HPDE6-E6E7 (cell line): ENCODE data around the gene SCARB1.

ENCODE experiments used
- DNase-seq: peaks from one replicate; pipeline ENCODE4 v3.0.0; 2011; ENCODE audit warnings: missing footprints; ENCODE audit errors: extremely low spot score

Gene SCARB1

DNA sequence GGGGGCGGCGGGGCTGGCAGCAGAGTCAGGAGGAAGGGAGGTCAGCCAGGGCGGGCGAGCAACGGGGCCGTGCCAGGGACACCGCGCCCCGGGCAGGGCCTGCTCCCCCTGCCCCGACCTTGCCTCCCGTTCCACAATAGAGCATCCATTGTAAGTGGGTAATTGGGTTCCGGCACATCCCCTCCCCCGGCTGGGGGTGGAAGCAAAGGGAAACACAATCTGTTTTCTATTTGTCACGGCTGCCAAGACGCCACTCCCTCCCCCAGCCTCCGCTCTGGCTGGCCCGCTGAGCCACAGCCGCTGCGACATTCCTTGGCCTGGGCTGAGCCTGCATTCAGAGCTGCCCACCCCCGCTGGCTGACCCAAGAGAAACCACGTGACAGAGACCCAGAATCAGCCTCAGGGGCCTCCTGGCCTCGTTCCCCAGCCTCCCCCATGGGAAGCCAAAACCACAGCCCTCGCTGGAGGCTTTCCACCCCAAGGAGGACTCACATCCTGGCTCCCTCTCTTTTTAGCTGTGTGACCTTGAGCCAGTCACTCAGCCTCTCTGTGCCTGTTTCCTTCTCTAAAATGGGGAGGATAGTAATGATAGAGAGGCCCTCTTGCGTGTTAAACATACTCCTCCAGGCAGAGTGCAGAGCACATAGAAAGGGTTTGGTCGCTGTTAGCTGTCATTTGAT is 117.6 kb downstream of the SCARB1 start:
- peak; percentile 69 for DNase-seq

DNA sequence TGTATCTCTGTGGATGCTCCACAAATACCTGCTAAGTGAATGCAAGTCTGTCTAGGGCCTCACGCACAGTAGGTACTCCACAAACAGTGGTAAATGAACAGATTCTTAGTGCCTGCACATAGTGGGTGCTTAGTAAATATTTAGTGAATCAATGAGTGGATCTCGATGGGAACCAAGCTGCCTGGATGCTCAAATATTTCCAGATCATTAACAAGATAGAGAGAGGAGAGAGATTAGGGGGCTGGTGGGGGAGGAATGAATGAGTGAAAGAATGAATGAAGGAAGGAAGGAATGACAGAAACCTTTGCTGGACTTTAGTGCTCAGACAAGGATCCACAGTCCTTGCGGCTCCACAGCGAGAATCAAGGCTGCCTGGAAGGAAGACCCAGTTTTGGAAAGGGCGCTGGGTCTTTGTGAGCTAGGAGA is 118.2 kb downstream of the SCARB1 start:
- DNase-seq = no peak

DNA sequence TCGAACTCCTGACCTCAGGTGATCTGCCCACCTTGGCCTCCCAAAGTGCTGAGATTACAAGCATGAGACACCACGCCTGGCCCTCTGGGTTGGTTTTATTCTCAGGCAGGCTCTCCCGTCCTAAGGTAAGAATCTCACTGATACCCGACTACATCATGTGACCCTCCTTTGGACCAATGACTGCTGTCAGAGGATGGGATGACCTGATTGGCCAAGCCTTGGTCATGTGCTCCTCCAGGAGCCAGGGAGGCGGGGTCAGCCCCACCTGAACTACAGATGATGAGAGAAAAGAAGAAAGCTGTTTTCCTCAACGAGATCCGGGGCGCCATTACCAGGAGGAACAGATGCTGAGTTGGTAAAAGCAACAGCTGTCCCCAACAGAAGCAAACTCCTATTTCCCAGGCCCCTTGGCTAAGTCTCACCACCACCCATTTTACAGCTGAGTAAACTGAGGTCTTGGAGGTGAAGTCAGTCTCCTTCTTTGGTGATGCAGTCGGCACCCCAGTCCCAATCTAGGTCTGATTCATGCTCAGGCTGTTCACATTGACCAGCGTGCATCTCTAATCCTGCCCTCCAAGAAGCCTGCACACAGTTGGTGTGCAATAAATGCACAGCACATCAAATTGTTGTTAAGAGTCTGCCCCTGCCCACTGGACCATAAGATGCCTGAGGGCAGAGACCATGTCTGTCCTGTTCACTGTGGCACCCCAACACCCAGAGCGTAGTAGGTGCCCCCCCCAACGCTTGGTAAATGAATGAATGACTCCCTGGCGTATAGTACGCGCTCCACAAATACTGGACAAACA is 118.8 kb downstream of the SCARB1 start:
- no peak for DNase-seq

DNA sequence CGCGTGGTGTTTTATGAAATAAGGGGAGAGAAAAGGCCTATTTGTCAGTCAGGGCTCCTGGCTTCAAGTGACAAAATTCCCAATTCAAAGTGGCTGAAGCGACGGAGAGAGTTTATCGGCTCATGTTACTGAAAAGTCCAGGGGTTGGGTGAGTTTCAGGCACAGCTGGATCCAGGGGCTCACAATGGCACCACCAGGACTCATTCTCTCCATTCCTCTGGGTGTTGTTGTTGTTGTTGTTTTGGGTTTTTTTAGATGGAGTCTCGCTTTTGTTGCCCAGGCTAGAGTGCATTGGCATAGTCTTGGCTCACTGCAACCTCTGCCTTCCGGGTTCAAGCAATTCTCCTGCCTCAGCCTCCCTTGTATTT is 119.4 kb downstream of the SCARB1 start:
- DNase-seq = no peak

DNA sequence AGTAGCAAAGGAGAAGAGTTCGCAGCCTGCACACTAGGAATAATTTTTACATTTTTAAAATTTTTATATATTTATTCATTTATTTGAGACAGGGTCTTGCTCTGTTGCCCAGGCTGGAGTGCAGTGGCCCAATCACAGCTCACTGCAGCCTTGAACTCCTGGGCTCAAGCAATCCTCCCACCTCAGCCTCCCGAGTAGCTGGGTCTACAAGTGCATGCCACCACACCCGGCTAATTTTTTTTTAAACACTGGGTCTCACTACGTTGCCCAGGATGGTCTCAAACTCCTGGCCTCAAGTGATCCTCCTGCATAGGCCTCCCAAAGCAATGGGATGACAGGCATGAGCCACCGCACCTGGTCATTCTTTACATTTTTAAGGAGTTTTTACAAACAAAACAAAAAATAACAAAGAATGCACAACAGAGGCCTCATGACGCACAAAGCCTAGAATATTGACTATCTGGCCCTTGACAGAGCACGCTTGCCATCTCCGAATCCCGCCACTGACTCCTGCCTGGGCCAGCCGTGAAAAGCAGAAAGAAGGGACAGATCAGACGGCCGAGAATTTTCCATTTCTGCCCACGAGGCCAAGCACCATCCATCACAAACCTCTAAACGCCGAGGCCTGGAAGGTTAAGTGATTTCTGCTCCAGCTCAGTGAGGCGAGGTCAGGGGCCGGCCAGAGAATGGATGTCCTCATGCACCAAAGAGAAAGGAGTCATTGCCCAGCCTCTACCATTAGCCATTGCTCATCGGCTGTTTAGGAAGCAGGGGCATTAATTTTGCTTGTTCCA is 120.0 kb downstream of the SCARB1 start:
- no peak for DNase-seq

DNA sequence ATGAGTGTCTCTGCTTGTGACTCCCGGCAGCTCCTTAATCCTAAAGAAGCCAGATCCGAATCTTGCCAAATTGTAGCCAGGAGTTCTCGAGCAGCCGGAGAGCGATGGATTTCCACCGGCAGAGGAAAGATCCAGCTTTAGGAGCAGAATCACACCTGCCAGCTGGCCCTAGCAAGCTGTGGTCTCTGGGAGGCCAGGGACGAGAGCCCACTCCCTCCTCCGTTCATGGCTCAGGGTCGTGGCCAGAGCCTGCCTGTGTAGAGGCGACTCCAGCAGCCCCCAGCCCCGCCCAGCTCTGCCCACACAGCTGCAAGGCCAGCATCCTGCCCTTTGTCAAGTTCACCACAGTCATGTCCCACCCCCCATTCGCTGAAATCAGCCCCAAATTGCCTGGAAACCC is 121.0 kb downstream of the SCARB1 start:
- no peak for DNase-seq

DNA sequence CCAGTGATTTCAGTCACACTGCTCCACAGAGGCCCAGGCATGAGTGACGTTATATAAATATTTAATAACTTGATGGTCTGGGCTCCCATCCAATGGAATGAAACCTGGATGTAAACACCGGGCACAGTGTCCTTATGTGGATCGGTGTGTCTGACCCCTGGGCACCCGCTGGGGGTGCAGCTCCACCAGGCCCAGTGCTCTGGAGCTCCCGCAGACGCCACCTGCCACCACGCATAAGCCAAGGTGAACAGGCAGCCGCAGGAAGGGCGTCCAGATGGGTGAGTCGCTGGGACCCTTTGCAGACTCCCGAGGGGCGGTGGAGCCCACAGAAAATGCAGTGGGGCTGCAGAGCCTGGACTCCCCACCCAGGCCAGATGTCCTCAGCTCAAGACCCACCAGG is 121.6 kb downstream of the SCARB1 start:
- DNase-seq = no peak

DNA sequence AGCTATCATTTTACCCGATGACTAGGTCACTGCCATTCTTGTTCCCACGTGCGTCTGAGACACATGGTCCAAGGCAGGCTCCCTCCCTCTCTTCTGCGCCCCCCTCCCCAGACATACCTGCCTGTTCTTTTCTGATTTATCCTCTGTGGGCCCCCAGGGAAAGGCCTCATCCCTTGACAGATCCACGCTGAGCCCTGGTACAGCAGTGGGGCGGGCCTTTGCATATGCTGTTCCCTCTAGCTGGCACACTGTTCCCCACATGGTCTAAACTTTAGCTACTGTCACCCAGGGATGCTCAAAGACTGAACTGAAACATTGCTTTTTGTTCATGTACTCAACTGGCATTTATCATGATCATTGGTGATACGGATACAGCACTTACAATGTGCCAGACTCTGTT is 122.5 kb downstream of the SCARB1 start:
- no peak for DNase-seq

DNA sequence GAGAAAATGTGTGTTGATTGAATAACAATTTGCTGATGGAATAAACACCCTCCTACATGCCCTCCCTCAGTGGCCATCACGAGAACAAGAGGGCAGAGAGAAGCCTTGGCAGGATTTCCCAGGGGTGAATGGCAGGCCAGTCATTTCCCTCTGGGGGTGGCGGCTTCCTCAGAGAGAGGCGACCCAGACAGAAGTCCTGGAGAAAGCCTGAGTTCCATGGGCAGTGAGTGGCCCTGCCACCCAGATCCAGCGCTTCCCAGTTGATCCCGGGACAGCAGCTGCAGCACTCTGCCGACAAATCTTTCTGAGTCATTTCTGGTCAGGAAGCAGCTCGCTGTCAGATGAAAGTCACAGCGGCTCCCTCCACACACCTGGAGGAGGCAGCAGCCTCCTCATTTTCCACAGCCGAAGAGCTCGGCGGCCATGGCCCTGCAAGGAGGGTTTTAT is 123.0 kb downstream of the SCARB1 start:
- DNase-seq = peak; percentile 79

DNA sequence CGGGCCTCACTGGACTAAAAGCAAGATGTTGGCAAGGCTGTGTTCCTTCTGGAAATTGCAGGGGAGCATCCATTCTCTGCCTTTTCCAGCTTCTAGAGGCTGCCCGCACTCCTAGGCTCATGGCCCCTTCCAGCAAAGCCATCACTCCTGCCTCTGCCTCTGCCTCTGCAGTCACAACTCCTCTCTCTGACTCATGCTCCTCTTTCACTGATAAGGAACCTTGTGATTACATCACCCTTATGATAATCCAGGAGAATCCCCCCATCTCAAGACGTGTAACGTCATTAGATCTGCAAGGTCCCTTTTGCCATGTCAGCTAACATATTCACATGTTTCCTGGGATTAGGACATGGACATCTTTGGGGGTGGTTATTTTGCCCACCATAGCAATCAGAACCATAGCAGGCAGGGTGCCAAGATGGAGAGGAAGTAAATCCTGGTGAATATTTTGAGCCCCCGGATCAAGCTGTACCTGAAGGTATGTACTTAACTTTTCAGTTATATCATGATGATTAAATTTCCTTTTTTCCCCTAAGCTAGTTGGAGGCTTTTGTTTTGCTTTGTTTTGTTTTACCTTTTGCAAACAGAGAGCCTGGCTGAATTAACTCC is 123.6 kb downstream of the SCARB1 start:
- no peak for DNase-seq

DNA sequence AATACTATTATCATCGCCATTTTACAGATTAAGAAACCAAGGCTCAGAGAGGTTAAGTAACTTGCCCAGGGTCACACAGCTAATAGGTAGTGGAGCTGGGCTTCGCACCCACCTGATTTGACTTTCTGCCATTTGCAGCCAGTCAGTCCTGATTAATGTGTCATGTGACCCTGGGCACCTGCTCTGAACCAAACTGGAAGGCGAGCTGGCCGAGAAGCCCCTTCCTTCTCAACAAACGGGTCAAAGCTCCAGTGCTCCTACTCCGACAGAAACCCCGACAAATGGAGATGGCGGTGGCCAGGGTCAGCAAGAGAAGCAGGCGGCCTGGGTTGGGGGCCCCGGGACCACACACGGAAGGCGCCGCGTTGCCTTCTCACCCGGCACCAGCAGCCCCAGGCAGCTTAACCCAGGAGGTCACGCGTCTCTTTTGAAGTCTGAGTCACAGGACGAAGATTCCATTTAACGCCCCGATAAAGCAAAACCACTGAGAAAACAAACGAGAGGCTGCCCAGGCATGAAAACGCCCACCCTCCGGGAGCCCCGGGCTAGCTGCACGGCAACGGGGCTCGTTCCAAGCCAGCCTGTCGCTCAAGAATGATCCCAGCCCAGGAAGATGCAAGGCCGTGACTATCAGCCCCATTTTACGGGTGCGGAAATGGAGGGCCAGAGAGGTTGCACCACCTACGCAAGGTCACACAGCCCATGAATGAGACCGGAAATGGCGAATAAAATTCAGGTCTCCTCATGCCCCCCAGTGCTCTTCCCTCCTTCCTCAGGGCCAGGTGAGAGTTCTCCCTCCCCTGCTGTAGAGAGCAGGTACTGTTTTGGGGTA is 124.8 kb downstream of the SCARB1 start:
- DNase-seq = no peak

DNA sequence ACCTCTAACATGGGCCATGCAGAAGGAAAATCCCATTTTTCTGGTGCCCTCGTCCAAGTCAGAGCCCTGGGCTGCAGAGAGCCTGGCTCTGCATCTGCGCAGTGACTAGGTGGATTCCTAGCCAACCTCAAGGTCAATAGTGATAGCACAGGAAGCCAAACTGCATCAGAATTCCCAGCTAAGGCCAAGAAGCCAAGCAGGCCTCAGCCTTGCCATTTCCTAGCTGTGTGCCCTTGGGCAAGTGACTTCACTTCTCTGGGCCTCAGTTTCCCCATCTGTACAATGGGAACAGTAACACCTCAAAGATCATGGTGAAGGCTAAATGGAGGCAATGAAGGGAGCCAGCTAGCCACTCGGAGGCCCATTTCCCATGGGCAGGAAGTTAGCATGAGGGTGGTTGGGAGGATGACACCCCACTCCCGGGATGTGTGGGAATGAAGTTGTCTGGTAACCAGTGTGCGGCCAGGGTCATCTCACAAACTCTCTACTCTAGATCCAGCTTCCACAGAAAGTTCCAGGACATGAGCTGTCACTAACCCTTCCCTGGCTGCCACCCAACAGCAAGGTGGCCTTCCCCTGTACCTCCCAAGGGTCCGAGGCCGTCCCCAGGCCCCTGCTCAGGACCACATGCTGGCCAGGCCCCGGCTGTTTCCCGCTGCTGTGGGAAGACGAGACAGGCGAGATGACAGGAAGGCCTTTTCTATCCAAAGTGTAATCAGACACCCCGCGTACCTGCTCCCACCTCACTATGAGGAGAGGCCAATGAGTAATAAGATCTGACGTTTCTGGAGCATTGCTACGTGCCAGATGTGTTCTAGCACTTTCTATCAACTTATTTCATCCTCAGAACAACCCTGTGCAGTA is 125.7 kb downstream of the SCARB1 start:
- no peak for DNase-seq

DNA sequence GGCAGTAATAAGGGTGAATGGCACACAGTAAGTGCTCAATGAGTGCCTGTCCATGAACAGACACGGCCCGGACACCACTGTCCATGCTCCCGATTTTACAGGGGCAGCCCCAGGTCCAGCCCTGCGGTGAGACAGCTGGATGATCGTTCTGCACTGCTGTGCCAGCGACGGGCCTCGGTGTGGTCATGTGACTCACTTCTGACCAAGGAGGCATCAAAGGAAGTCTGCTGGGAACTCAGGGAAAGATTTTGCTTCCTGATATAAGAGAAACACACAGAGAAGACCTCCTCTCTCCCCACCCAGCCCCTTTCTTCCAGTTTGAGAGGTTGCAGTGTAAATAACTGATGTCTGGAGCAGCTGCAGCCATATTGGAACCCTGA is 126.6 kb downstream of the SCARB1 start:
- no peak for DNase-seq

DNA sequence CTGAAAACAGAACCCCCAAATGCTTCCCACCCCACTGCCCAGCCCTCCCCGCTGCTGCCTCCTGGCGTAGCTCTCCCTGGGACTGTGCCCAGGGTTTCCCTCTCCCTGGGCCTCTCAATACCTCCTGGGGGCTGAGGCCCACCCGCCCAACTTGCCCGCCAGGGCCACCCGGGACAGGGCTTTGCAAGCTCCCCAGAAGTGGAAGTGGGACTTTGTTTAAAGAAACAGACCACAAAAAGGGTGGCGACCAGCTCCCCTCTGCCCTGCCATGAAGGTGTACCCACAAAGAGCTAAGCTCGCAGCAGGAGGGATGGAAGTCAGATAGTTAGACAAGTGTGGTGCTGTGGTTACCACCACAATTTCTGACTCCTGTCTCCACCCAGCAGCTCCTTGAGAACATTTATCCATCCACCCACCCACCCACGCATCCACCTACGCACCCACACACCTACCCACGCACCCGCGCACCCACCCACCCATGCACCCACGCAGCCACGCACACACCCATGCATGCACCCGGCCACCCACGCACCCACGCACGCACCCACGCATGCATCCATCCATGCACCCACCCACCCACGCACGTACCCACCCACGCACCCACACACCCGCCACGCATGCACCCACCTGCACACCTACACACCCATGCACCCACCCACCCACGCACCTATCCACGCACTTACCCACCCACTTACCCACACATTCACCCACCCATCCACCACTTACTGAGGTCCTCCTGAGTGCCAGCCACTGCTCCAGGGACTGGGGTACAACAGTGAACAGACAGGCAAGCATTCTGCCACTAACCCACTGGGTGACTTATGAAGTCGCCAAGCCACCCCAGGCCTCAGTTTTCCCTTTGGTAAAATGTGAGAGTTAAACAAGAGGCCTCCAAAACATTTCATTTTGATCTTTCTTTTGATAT is 127.3 kb downstream of the SCARB1 start:
- no peak for DNase-seq

DNA sequence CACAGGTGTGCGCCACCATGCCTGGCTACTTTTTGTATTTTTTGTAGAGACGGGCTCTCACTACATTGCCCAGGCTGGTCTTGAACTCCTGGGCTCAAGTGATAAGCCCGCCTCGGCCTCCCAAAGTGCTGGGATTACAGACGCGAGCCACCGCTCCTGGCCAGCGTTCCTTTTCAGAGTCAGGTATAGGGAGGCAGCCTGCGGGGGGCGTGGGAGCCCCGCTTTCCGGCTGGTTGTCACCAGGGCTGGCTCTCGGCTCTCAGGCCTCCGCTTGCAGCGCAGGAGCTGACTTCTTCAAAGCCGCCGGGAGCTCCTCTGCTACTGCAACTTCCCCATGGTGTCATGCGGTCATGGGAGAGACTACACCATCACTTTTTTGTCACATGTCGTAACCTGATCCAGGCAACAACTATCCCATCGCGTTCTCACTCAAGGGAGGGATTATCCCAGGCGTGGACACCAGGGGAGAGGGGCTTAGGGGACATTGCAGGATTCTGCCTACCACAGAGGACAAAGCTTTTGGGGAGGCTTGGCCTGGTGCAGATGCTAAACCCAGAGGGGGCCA is 129.4 kb downstream of the SCARB1 start:
- no peak for DNase-seq

DNA sequence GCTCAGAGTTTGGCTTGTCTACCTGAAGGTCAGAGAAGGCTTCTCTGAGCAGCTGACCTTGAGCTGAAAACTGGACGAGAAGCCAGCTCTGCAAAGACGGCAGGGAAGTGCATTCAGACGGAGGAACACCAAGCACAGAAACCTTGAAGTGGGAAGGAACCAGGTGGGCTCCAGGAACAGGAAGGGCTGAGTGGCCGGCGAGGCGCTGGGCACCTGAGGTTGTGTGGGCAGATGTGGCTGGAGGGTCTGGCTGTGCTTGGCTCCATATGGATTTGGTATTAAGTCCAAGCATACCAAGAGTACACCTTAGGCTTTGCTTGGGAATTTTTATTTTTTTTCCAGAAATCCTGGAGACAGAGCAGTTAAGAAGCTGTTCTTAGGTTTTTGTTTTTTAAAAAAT is 130.6 kb downstream of the SCARB1 start:
- no peak for DNase-seq

DNA sequence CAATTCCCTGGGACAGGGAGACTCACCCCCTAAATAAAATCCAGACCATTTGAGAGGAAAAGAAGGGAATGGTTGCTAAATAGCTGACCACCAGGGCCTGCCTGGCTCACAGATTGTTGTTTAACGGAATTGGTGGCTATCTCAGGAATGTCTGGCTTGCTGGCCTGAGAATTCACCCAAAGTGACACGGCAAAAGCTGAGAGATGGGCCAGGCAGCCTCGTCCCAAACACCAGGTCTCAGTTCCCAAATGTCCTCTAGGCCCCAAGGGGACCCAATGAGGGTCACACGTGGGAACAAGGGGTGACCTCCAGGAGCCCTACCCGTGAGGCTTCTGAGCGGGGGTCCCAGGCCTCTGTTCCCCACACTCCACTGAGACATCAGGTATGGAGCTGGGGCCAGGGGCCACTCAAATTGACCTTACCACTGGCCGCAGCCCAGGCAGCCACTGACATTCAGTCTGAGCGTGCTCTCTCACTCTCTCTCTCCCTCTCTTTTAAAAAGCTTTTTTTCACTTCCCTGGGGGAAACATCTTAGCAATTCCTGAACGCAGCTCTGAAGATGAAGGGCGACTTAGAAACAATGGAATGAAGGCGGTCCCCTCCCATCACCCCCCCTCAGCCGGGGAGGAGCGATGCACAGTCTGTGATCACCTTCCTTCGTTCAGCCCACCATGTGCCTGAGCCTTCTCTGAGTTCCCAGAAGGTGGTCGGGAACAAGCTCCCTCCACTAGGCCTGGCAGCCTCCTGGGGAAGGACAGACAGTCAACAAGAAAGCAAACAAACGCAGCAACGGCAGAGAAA is 131.2 kb downstream of the SCARB1 start:
- DNase-seq = no peak

DNA sequence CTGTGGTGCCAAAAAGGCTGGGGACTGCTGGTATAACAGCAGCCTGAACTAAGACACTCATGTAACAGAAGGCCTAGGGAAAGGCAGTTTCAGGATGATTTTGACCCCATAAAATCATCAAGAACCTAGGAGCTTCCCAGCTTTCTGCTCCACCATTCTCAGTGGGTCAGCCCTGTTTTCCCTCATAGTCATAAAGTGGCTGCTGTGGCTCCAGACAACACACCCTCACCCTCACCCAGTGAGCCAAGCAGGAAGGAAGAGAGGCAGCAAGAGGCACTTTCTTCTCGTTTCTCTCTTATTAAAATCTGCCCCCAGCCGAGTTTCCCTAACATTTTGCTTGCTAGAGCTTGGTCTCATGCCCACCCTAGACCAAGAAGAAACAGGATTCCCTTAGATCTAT is 131.8 kb downstream of the SCARB1 start:
- DNase-seq = no peak
